ENCODE results near the gene C5AR1. TPM values are rescaled to one million over a fixed set of nuclear protein-coding genes. Genes with fewer than 3 reads are reported as not detected.
"Not testable (repeated sequence)": the region's sequence is repeated elsewhere in the genome, so short reads cannot be mapped to it uniquely, and the experiment has no call there.

Gene C5AR1
- not detected for polyA plus RNA-seq (2012; ENCODE audit: insufficient read depth, insufficient read length)

- DNase-seq (ENCODE audit: low read depth, low spot score): no peak
- H3K4me3 ChIP-seq (ENCODE audit: low read length): no peak within 1 kb of the TSS
Observed at GRCh38 chr19:47309608-47310007, at the start of gene C5AR1. Gene C5AR1, plus strand, starts transcription at chr19:47309861. Its CDS starts 35 bp downstream, at chr19:47309896.

DNA sequence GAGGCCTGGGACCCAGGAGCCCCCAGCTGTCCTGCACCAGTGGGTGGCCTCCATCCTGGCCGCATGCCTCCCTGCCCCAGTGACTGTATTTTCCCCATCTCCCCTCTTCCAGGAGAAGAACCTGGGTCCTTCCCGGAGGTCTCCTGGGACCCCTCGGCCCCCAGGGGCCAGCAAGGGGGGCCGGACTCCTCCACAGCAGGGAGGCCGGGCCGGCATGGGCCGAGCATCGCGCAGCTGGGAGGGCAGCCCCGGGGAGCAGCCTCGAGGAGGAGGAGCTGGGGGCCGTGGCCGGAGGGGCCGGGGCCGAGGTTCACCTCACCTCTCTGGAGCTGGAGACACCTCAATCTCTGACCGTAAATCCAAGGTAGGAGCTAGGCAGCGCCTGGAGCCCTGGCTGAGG, 49.2 kb upstream of the C5AR1 start:
- no peak for DNase-seq (ENCODE audit: low read depth, low spot score)
- H3K4me3 ChIP-seq (ENCODE audit: low read length): no peak overlapping the region

DNA sequence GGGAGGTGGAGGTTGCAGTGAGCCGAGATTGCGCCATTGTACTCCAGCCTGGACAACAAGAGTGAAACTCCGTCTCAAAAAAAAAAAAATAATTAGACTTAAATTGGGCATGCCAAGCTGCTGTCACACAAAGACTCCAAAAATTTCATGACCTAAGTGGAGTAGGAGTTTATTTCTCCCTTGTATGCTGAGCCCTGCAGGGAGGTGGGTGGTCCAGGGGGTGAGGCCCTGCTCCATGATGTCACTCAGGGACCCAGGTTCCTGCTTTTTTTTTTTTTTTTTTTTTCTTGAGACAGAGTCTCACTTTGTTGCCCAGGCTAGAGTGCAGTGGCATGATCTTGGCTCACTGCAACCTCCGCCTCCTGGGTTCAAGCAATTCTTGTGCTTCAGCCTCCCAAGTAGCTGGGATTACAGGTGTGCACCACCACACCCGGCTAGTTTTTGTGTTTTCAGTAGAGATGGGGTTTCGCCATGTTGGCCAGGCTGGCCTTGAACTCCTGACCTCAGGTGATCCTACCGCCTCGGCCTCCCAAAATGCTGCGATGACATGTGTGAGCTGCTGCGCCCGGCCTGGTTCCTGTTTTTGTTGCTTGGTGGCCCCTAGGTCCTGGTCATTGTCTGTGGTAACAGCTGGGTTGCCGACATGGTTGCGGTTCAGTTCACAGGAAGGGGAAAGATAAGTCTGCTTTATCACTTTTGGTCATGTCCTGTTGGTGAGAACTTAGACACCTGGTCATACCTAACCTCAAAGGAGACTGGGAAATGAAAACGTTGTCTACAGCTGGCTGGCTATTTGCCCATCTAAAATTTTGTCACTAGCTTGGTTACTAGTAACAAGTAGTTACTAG, 47.5 kb upstream of the C5AR1 start:
- not testable (repeated sequence) for H3K4me3 ChIP-seq (ENCODE audit: low read length); DNase-seq (ENCODE audit: low read depth, low spot score)

- H3K4me3 ChIP-seq (ENCODE audit: low read length): no peak overlapping the region
Observed at GRCh38 chr19:47264629-47265028, 45.0 kb upstream of the C5AR1 start.

GRCh38 chr19:47266401-47266941, 43.2 kb upstream of the C5AR1 start:
- H3K4me3 ChIP-seq (ENCODE audit: low read length): no peak overlapping the region
- DNase-seq (ENCODE audit: low read depth, low spot score): no peak

More at GRCh38 chr19:47264629-47265028, 45.0 kb upstream of the C5AR1 start:
- DNase-seq (ENCODE audit: low read depth, low spot score): no peak

GRCh38 chr19:47267350-47267759, 42.3 kb upstream of the C5AR1 start:
- no peak overlapping the region for H3K4me3 ChIP-seq (ENCODE audit: low read length)
- no peak for DNase-seq (ENCODE audit: low read depth, low spot score)

DNA sequence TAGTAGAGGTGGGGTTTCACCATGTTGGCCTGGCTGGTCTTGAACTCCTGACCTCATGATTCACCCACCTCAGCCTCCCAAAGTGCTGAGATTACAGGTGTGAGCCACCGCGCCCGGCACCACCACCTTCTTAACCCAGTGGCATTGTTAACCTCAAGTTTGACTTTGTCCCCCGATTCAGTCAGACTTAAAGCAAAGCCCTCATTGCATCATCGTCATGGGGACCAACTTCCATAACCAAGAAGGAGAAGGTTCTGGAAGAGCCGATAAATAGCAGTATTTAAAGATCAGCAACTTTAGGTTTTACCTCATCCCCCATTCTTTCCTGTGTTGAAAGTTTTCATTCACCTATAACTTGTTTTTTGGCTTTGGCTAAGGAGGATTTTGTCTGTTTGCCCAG, 41.6 kb upstream of the C5AR1 start:
- H3K4me3 ChIP-seq (ENCODE audit: low read length): no peak overlapping the region
- DNase-seq (ENCODE audit: low read depth, low spot score): no peak

DNA sequence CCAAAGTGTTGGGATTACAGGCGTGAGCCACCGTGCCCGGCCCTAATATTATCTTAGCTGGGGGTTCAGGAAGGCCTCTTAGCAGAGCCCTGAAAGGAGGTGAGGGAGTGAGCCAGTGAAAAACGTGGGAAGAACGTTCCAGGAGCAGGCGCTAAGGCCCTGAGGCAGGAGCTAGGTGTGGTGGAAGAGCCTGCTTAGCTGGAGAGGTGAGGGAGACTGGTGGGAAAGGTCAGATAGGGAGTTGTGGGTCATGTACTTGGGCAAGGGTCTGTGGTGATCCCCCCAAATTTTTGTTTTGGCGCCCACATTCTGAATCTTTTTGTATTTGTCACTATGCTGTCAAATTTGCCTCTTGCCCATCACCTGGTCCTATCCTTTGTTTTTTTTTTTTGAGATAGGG, 40.1 kb upstream of the C5AR1 start:
- DNase-seq (ENCODE audit: low read depth, low spot score): no peak
- H3K4me3 ChIP-seq (ENCODE audit: low read length): no peak overlapping the region

- no peak overlapping the region for H3K4me3 ChIP-seq (ENCODE audit: low read length)
- DNase-seq (ENCODE audit: low read depth, low spot score): no peak
Observed at GRCh38 chr19:47270408-47270807, 39.3 kb upstream of the C5AR1 start.

DNA sequence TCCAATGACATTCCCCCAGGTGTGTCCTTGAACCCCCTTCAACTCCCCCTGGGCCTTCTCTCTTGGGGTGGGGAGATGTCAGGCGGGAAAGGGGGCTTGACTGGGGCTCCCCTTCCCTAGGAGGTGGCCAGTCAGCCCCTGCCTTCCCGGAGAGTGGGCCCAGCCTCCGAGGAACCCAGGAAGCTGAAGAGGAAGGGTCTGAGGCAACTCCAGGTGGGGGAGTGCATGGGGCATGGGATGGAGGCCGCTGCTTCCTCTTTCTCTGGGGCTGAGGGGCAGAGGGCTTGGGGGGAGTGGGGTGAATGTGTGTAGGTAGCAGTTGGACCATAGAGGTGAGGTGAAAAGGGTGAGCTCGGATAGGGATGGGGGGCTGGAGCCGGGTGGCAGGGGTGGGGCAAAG, 37.7 kb upstream of the C5AR1 start:
- no peak overlapping the region for H3K4me3 ChIP-seq (ENCODE audit: low read length)

GRCh38 chr19:47272448-47273312, 37.0 kb upstream of the C5AR1 start:
- peak overlapping the region; percentile 86 for H3K4me3 ChIP-seq (ENCODE audit: low read length)
- DNase-seq (ENCODE audit: low read depth, low spot score): no peak

More for the DNA sequence above, 37.7 kb upstream of the C5AR1 start:
- DNase-seq (ENCODE audit: low read depth, low spot score): no peak

DNA sequence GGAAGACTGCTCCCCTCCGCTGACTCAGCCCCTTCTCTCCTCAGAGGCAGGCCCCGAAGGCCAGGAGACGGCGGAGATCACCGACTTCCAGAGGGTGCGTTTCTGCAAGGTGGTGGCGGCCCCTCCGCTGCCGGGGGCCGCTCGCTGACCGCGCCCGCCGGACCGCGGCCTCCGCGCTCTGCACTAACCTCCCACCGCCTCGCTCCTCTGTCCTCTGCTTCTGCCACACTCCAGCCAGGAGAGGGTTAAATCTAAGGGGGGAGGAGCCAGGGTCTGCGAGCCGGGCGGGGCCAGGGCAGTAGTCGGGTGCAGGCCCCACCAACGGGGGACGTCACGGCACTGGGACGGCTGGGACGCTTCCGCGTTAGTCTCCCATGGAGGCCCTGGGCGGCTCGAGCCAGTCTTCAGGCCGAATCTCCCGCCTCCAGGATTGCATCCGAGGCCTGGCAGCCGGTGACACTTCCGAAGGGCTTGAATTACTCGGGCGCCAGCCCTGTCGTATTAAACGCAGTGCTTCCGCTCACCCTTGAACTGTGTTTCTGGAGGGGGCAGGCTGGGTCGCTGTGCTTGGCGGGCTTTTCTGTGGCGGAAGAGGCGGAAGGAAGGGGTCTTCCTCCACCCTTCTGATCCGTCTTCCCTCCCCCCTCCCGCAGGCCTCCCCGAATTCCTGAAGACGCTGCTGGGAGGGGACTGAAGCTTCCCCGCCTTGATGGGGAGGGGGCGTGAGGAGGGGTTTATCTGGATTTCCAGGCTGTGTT, 36.2 kb upstream of the C5AR1 start:
- peak; percentile 88 for DNase-seq (ENCODE audit: low read depth, low spot score)
- peak overlapping the region; percentile 86 for H3K4me3 ChIP-seq (ENCODE audit: low read length)

GRCh38 chr19:47274071-47274890, 35.4 kb upstream of the C5AR1 start, which contains the start of gene INAFM1:
Gene INAFM1, plus strand, starts transcription at chr19:47274885. Its CDS starts 35 bp downstream, at chr19:47274920.
- peak; percentile 85 for DNase-seq (ENCODE audit: low read depth, low spot score)
- peak within 1 kb of the TSS; percentile 86 for H3K4me3 ChIP-seq (ENCODE audit: low read length)

DNA sequence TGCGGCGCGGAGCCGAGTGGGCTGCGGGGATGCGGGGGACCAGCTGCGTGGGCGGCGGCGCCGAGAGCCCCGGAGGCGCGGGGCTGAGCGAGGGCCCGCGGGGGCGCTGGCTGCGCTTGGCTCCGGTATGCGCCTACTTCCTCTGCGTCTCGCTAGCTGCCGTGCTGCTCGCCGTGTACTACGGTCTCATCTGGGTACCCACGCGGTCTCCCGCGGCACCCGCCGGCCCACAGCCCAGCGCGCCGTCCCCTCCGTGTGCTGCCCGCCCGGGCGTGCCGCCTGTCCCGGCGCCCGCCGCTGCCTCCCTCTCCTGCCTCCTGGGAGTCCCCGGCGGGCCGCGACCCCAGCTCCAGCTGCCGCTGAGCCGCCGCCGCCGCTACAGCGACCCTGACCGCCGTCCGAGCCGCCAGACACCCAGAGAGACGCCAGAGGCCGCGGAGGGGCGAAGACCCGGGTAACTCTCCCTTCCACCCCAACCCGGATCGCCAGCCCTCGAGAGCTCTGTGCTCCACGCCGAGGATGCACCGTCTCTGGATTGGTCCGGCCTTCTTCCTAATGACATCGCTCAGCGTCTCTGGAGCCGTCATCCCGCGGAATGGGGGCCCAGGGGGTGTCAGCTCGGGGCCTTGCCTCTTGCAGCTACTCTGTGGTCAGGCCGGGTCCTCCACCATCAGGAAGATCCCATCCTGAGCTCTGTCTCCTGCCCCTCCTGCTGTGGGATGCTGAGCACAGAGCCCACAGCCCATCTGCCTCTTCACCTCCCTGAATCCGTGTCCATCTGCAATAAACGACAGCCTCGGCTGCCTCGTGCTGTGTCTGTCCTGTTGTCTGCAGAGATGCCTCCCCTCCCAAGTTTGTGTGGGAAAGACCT, 34.5 kb upstream of the C5AR1 start:
- H3K4me3 ChIP-seq (ENCODE audit: low read length): peak overlapping the region; percentile 28; the same call in 1 of the 2 replicates
- no peak for DNase-seq (ENCODE audit: low read depth, low spot score)

- no peak for DNase-seq (ENCODE audit: low read depth, low spot score)
Observed at GRCh38 chr19:47275791-47276461, 33.7 kb upstream of the C5AR1 start.

DNA sequence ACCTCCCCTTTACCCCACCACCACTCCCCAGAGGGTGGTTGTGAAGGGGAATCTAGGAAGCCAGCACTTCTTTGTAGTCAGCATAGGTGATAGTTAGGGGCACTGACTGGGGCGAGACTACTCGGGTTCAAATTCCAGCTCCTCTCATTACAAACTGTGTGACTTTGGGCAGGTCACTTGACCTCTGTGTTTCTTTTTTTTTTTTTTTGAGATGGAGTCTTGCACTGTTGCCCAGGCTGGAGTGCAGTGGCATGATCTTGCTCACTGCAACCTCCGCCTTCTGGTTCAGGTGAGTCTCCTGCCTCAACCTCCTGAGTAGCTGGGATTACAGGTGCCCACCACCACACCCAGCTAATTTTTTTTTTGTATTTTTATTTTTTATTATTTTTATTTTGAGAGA, 33.1 kb upstream of the C5AR1 start:
- DNase-seq (ENCODE audit: low read depth, low spot score); H3K4me3 ChIP-seq (ENCODE audit: low read length): not testable (repeated sequence)

More at GRCh38 chr19:47275791-47276461, 33.7 kb upstream of the C5AR1 start:
- H3K4me3 ChIP-seq (ENCODE audit: low read length): no peak overlapping the region
